Measurements from ENCODE around the gene ATP4B.
"Not testable (repeated sequence)": the region's sequence is repeated elsewhere in the genome, so short reads cannot be mapped to it uniquely, and the experiment has no call there.

The ATP4B gene

DNA sequence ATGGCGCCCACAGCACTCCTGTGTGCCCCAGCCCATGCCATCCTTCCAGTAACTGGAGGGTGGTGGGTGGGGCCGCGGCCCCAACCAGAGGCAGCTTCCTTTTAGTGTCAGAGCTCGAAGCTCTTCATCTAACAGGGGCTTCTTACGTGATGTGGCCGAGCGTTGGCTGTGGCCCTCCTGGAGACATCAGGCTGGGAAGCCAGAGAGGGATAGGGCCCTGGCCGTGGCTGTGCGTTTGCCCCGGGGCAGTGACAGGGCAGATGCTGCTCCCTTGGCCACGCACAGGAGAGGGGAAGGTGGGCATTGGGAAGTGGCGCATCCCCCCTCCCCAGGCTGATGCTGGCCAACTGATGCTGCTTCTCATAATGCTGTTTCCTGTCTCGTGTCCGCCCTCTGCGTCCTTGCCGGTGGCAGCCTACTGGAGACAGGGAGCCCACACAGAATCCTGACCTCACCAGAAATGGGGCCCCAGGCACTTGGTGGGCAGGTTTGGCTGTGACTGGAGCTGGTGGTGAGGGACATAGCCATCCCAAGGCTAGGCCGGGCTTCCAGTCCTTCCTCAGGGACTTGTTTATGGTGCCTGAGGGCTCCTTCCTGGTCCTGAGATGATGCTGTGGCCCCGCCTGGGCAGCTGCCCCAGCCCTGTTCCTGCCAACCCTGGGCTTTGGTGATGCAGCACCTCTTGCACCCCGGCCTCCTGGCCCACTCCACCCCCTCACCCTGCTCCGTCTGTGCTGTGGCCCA is 34.3 kb downstream of the ATP4B start:
- no peak for DNase-seq

- DNase-seq, result no peak
These were observed 35.1 kb downstream of the ATP4B start for GRCh38 chr13:113622791-113623490.

DNA sequence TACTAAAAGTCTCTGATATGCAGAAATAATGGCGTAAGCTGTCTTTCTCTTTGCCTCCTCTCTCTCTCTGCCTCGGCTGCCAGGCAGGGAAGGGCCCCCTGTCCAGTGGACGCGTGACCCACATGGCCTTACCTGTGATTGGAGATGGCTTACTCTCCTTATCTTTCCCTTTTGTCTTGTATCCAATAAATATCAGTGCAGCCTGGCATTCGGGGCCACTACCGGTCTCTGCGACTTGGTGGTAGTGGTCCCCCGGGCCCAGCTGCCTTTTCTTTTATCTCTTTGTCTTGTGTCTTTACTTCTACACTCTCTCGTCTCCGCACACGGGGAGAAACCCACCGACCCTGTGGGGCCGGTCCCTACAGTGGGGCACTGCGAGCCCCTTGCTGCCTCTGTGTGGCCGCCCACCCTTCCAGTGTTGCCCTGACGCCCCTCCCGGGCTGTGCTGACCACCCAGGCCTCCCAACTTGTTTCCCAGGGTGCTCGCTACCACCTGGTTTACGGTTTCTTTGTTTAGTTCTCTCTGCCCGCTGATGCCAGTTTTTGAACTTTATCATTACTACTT is 35.9 kb downstream of the ATP4B start:
- DNase-seq, result not testable (repeated sequence)

- DNase-seq, result not testable (repeated sequence)
These were observed 36.5 kb downstream of the ATP4B start for GRCh38 chr13:113621498-113621897.

- DNase-seq, result no peak
These were observed 37.0 kb downstream of the ATP4B start for GRCh38 chr13:113621046-113621445.

- no peak for DNase-seq
These were observed 37.8 kb downstream of the ATP4B start for GRCh38 chr13:113620036-113620796.

- no peak for DNase-seq
These were observed 39.5 kb downstream of the ATP4B start for GRCh38 chr13:113618455-113618854.

DNA sequence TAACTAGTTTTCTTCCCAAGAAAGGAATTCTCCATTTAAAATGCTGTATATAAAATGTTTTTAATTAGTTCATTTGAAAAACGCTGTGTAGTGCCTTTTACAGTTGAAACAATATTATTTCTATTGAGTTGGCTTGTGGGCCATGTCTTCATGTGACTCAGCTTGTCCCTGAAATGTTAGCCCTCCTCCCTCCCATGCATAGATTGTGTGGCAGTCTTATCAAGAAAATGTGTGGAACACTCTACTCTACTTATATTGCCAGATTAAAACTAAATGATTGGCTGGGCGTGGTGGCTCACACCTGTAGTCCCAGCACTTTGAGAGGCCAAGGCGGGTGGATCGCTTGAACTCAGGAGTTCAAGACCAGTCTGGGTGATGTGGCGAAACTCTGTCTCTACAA is 40.0 kb downstream of the ATP4B start:
- no peak for DNase-seq

DNA sequence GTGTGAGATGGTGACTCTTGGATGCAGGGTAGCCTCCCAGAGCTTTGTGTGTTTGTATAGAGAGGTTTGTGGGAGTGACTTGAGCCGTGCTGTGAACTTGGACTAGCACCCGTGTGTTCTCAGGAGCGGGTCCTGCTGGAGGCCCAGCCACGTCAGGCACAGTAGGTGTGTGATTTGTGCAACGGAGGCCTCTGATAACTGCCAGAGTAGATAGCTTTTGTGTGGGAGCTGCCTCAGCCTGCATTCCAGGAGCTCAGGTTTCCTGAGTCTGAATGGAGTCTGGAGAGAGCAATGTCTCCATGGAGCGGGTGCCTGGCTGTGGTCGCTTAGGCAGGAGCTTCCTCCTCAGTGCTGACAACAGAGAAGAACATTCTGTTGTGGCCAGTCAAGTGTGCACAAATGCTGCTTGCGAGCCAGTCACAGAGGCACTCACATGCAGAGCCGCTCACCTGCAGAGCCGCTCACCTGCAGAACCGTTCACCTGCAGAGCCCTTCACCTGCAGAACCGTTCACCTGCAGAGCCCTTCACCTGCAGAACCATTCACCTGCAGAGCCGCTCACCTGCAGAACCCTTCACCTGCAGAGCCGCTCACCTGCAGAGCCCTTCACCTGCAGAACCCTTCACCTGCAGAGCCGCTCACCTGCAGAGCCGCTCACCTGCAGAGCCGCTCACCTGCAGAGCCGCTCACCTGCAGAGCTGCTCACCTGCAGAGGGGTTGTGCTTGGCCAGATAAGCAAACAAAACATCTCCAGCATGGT is 40.8 kb downstream of the ATP4B start:
- DNase-seq, result no peak

DNA sequence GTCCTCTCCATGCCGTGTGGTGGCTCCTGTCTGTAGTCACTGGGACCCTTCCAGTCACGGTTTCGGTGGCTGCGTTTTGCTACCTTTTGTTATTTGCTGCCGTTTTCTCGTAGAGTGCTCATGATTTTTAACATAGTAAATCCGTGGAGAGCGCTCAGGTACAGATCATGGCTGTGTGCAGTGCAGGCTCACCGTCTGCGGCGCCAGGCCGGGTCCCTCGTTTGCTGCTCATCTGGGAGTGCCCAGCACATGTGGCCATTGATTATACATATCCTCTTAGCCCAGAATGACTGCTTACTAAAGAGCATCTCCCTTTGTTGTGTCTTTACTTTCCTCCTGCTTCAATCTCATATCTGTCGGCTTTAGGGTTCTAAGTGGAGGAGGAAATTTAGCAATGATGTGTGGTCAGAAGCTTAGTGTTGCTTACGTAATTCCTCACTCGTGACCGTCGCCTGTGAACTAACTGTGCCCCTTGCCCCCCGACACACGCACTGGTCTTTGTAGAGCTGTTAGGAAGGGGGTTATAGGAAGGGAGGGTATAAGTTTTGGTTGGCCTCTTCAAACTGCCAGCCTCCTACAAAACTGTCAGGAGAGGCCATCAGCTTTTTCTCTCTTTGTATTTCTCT is 41.6 kb downstream of the ATP4B start:
- no peak for DNase-seq

- no peak for DNase-seq
These were observed 44.1 kb downstream of the ATP4B start for GRCh38 chr13:113613789-113614379.

DNA sequence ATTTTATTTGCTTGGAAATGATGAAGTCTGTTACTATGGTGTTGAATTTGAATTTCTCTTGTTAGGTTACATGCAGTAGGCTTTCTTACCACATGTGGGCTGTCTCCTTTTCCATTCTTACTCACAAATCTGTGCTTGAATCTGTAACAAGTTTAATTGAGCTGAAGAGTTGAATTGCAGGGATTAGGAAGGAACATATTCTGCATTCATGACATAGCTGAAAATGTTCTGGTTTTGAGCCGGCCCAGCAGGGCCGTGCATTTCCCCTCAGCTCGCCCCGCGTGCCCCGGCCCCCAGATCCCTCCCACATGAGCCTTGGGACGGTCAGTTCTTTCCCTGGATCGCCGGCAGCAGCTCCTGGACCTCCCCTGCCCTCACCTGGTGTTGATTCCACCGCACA is 45.4 kb downstream of the ATP4B start:
- DNase-seq, result no peak

DNA sequence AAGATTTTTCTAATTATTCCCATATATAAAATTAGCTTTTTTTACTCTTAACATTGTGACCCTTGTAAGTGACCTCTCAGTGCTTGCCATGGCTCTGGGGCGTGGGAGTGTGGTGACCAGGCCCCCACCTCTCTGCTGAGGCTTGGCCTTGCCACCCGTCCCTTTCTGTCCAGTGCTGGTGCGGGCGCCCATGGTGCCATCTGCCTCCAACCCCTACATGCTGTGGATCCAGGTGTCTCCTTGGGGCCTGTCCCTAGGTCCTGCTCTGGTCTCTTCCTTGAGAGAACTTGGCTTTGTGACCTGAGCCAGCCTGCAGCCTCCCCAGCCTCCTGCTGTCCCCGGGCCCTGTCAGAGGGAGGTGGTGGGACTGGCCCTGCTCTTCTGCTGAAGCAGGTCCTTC is 46.0 kb downstream of the ATP4B start:
- DNase-seq, result no peak

DNA sequence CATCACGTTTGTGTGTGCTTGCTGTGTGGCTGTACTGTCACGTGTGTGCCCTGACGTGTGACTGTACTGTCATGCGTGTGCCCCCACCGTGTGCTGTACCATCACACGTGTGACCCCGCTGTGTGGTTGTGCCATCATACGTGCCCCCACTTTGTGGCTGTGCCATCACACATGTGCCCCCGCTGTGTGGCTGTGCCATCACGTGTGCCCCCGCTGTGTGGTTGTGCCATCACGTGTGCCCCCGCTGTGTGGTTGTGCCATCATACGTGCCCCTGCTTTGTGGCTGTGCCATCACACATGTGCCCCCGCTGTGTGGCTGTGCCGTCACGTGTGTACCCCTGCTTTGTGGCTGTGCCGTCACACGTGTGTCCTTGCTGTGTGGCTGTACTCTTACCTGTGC is 47.7 kb downstream of the ATP4B start:
- DNase-seq, result no peak

- DNase-seq, result no peak
These were observed 48.4 kb downstream of the ATP4B start for GRCh38 chr13:113609616-113610015.

GRCh38 chr13:113608967-113609533 is 48.9 kb downstream of the ATP4B start:
- DNase-seq, result no peak

DNA sequence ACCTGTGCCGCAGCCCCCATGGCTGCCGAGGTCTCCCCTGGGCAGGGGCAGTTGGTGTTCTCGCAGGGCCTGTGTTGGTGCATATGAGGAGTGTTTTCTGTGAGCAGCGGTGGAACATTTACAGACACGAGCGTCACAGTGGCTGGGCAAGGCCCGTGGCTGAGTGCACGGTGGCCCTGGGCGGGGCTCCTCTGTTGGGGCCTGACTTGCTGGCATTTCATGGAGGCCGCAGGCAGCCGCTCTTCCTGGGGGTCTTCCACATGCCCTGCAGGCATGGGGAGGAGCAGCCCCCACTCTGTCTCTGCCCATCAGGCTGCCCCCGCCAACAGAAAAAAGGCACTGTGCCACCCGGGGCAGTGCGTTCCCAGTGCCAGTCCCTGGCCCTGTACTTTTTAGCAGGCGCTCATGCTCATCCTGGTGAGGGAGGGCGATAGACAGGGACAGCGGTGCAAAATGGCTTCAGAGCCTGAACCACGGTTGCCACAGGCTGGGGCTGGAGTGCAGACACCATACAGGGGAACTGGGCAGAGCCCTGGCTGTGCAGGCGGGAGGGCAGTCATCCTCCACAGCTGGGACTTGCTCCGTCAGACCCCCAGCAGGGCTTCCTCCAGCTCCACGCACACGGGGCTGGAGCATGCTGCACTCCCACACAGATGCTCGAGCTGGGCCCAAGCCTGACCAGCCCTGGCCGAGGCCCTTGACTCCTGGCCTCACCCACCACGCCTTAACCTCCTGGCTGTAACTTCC is 49.9 kb downstream of the ATP4B start:
- DNase-seq, result no peak

DNA sequence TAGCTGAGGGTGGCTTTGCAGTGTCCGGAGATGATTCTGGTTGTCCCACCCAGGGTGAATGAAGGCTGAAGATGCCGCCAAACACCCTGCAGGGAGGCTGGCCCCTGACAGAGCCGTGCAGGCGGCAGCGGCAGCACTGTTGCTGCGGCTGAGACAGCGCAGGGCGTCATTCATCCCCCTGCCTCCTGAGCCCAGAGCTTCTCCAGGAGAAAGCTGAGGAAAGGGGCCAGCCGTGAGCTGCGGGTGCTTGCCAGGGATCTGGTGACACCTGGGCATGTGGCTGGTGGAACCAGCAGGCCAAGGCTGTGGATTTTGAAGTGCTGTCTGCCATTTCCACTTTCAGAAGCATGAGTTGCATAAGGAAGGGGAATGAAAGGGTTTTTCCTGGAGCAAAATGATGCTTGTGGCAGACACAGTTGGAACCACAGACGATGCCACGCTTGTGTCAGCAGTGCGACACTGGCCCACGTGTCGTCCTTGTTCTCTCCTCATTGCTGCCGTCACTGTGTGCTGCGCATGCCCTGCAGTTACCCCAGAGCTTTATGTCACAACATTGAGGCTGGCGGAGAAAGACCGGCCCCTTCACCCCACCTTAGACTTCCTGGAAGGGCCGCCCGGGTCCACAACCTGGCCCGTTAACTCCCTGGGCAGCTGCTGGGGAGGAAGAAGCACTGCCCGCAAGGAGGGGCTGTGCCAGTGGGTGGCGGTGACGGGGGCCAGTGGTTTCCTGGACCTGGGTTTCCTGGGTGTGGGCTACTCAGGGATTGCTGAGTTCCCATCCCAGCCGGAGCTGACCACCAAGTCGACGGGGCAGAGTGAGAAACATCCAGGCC is 50.7 kb downstream of the ATP4B start:
- DNase-seq, result no peak

GRCh38 chr13:113605866-113606438 is 52.0 kb downstream of the ATP4B start:
- DNase-seq, result no peak
